ENCODE measurements around the gene PRR5. TPM values are rescaled to one million over a fixed set of nuclear protein-coding genes. Genes with fewer than 3 reads are reported as not detected.
"Not testable (repeated sequence)": the region's sequence is repeated elsewhere in the genome, so short reads cannot be mapped to it uniquely, and the experiment has no call there.

The PRR5 gene
- polyA plus RNA-seq, 3 donors = 33.5 to 36.1 (median 35.3) TPM

DNA sequence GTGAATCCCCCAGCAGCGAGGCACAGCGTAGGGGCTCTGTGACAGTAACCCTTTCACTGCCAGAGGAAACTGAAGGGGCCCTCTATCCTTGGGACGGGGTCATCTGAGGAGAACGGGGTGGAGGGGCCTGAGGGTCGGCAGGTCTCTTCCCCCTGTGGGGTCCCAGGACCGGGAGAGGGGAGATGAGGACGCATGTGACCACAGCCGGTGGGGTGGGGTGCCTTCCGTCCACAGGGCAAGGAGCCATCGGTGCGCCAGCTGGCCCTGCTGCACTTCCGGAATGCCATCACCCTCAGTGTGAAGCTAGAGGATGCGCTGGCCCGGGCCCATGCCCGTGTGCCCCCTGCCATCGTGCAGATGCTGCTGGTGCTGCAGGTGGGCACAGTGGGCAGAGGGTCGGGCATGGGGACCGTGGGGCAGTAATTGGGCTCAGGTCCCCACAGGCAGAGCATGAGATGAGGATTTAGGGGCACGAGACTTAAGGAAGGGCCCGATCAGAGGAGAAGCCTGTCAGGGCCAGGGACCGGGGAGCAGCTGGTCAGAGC, 30.1 kb downstream of the PRR5 start:
- no peak for DNase-seq

DNA sequence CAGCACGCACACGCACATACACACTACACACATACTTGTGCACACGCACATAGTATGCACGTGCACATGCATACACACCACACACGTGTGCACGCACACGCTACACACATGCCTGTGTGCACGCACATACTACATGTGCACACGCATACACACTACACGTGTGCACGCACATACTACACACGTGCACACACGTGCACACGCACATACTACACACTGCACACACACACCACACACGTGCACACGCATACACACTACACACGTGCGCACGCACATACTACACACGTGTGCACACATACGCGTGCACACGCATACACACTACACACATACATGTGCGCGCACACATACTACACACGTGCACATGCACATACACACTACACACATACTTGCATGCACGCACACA, 30.7 kb downstream of the PRR5 start:
- DNase-seq = no peak

DNA sequence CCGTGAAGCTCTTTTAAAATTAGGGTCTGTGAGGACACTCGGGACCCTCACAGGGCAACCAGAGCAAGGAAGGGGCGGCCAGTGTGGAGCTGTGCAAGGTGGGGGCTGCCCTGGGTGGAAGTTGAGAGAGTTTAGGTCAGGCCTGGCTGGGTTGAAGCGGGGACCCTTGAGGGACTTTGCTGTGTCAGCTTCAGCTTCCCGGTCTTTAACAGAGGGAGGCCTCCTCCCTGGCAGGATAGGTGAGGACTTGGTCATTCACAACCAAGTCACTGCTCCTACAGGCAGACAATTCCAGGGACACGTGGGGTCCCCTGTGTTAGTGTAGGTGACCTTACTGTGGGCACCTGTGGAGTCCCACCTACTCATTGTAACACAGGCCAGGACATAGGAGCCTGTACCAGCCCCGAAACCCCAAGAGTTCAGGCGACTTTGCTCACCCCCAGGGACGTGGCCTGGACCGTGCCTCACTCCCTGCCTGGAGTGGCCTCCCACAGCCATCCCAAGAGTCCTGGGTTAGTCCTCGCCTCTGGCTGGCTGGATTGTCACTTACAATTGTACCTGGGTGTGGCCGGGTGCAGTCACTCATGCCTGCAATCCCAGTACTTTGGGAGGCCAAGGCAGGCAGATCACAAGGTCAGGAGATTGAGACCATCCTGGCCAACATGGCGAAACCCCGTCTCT, 31.6 kb downstream of the PRR5 start:
- no peak for DNase-seq

DNA sequence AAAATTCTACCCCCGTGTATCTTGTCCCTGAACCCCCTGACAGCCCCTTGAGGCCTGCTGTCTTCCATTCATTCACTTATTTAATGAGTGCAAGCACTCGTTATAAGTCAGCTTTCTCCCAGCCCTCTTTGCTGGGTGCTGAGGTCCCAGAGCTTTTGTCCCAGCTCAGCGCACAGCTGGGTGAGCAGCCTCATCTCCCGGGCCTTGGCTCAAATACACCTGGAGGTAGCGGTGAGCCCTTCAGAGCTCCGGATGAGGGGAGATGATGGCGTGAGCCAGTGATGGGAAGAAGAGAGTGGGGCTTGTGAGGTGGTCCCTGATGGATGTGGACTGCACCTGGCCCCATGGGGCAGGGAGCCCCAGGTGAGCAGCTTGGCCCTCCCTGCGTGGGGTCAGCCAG, 32.3 kb downstream of the PRR5 start:
- no peak for DNase-seq

DNA sequence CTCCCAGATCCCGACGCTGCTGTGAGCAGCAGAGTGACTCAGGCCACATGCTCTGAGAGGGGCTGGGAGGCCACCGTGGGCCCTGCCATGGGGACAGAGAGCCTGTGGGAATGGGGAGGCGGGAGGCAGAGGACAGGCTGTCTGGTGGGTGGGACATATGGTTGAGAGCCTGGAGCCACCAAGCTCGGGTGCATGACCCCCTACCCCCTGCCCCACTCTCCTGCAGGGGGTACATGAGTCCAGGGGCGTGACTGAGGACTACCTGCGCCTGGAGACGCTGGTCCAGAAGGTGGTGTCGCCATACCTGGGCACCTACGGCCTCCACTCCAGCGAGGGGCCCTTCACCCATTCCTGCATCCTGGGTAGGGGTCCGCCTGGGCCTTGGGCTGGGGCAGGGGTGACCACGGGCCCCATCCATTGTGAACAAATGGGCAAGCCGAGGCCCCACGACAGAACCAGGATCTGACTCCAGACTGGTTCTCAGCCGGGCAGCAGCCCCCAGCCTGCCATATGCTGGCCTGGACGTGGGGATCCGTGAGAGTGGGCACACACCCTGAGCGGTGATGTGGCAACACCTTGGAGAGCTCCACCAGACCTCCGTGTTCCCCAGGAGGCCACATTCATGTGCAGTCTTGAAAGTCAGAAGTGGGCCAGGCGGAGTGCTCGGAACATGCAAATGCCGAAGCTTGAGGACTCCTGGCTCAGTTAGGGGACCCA, 33.0 kb downstream of the PRR5 start:
- no peak for DNase-seq

DNA sequence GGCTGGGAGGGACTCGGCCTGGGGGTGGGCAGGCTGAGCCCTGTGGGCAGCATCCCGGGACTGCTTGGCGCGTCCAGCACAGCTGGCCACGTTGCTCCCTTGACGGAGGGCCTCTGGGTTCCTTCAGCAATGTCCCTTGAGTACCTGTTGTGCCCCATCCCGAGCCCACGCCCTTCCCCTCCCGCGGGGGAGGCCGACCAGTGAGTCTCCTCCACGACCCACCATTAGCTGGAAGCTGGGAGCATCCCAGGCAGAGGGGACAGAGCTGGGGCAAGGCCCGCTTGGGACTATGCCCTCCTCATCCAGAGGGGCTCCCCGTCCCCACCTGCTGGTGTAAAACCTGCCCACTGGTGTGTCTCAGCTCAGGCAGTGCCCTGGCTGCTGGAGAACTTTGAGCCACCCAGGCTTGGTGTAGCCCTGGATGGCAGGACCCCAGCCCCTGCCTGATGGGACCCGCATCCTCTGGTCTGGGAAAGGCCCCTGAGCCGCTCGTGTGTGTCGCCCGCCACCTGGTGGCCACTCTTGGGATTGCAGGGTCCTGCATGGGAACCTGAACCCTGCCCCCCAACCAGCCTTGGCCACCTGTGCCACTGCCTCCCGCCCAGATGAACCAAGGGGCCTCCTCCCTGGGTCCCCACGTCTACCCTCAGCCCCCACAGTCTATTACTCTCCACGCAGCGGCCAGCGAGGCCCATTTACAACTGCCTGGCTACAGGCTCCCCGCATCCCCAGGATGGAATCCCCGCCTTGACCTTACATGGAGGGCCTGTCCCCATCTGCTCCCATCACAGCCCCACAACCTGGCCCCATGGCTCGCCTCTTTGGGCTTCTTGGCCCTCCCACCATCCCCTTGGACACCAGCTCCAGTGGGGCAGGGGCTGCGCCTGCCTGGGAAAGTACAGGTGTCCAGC, 33.8 kb downstream of the PRR5 start:
- no peak for DNase-seq

DNA sequence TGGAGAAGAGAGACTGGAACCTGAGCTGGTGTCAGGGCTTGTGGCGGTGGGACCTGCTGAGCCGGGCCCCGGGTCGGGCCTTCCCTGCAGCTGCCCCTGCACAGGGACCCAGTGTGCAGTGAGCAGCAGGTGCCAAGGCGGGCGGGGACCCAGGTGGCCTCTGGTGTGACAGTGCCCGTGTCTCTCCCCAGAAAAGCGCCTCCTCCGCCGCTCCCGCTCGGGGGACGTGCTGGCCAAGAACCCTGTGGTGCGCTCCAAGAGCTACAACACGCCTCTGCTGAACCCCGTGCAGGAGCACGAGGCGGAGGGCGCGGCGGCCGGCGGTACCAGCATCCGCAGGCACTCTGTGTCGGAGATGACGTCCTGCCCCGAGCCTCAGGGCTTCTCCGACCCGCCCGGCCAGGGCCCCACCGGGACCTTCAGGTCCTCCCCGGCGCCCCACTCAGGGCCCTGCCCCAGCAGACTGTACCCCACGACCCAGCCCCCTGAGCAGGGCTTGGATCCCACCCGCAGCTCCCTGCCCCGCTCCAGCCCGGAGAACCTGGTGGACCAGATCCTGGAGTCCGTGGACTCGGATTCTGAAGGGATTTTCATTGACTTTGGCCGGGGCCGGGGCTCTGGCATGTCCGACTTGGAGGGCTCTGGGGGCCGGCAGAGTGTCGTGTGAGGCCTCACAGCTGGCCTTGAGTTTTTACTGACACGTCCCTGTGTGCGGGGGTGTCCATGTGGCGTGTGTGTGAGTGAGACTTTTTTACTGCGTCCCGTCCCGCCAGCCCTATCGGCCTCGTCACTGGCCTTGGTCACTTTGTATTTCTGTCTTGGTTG, 34.8 kb downstream of the PRR5 start:
- DNase-seq = no peak

DNA sequence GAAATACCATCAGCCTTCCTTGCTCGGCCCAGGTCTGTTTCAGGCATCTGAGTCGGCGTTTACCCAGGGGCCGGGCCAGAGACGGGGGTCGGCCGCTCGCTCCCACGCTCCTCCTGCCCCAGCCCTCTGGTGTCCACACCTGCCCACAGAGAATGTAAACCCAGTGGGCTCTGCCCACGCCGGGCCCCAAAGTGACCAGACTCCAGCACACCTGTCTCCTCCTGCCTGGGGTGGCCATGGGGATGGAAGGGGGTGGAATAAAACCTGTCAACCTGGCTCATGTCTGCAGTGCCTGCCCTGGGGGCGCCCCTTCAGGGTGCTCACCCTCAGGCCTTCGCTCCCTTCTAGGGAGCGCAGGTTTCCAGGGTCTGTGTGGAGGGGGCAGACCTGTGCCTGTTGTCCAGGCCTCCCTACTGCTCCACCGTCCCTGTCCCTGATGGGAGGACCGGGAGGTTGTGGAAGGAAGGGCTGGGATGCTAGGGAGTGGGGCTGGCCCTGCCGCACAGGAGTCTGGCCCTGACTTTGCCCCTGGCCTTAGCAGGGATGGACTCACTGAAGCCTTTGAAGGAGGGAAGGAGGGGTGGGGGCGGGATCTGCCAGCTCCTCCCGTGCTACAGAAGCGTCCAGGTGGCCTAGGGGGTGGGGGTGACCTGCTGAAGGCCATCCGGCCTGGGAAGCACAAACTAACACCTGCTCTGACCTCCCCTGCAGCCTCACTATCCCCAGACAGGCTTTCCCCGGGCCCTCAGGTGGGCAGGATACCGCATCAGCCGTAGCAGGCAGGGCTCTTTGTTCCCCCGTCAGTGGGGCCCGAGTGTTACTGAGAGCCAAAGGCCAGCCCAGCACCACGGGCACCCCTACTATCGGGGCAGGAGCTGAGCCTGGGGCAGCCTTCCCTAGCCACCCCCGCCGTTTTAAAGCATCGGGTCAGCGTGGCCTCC, 35.7 kb downstream of the PRR5 start:
- DNase-seq = no peak

DNA sequence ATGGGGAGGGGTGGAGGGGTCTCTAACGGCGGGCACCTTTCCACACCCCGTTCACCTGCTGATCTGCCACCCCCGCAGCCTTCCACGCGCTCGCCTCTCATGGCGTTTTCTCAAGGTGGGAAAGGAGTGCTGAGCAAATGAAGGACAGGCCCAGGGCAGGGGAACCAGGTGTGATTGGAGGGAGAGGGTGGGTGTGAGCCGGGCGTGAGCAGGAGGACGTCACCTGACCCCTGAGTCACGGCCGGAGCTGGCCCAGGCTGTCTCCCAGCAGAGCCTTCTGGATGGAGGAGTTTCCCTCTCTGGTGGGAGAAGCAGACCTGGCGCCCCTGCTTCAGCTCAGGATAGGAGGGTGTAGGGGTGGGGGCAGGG, 36.3 kb downstream of the PRR5 start:
- no peak for DNase-seq

DNA sequence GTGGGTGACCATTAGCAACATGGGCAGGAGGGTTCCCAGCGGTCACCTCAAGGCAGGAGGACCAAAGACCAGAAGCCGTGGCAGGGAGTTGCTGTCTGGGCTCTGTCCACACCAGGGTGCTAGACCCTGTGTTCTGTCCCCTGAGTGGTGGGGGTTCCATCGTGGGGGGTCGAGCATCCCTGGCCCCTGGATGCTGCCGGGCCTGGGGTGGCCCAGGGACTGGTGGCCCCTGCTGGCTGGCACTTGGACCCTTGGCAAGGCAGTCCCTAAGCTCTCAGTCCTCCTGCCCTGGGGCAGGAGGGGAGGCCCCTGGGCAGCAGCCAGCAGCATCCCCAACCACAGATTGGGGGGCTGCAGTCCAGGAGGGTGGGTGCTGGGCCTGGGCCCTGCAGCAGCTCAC, 37.0 kb downstream of the PRR5 start:
- DNase-seq = no peak

DNA sequence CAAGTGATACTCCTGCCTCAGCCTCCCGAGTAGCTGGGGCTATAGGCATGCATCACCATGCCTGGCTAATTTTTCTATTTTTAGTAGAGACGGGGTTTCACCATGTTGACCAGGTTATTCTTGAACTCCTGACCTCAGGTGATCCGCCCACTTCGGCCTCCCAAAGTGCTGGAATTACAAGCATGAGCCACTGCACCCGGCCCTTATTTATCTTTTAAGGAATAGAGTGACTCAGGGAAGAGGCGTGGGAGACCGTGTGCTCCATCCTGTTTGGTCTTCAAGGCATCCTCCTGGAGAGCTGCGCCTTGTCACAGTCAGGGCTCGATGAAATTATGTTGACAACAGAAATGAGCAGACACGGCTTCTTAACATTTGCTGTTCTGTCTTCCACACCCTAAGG, 37.7 kb downstream of the PRR5 start:
- not testable (repeated sequence) for DNase-seq

DNA sequence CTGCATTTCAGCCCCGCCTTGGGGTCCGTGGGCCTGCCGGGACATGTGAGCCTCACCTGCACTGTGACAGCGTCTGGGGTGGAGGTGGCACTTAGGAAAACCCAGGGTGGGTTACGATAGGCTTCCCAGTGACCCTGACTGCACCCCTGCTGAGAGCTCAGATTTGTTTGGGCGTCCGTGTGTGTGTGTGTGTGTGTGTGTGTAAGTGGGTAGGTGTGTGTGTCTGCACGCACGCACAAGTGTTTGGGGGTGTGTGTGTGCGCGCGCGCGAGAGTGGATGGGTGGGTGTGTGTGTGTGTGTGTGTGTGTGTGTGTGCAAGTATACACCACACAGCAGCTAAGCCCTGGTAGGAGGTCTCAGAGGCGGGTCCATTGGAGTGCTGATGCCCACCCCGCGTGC, 38.3 kb downstream of the PRR5 start:
- no peak for DNase-seq

DNA sequence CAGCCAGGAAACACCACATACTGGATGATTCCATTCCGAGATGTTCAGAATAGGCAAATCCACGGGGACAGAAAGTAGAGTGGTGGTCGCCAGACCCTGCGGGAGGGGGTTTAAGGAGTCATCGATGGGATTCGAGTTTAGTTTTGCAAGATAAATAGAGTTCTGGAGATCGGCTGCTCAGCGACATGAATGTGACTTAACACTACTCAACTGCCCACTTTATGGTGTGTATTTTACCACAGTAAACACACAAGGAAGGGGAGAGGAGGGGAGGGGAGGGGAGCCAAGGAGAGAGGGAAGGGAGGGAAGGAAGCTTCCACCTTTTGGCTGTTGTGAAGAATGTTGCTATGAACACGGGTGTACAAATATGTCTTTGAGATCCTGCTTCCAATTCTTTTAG, 39.9 kb downstream of the PRR5 start:
- no peak for DNase-seq

DNA sequence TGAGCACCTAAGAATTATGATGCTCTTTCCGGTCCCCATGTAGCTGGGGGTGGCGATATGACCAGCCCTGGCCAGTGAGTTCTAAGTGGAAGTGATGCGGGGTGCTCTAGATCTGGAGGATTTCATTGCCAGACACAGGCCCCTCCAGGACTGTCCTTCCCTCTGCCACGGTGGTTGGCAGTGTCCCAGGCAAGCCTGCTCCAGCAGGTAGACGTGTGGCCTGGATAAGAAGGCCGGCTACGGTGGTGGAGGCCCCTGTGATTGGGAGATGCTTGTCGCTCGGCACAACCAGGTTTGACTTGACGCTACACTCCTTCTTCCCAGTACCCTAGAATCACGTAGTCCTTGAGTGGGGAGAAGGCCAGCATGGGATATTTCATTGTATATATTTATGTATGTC, 41.2 kb downstream of the PRR5 start:
- no peak for DNase-seq

DNA sequence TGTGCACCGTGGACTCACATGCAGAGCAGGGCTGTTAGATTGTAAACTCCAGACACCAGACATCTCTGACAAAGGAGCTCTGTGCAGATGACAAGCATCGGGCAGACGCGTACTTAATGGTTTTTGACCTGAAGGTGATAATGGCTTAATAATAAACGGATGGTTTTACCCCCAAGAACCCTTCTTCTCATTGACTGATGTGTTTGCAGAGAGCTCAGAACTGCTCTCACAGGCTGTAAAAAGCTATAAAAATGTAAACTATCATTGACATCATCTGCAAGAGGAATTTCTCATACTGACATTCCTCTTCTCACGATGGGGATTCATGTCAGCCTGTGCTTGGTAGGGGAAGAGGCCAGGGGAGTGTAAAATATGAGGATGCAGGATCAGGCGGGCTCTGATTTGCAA, 41.8 kb downstream of the PRR5 start:
- DNase-seq = no peak

DNA sequence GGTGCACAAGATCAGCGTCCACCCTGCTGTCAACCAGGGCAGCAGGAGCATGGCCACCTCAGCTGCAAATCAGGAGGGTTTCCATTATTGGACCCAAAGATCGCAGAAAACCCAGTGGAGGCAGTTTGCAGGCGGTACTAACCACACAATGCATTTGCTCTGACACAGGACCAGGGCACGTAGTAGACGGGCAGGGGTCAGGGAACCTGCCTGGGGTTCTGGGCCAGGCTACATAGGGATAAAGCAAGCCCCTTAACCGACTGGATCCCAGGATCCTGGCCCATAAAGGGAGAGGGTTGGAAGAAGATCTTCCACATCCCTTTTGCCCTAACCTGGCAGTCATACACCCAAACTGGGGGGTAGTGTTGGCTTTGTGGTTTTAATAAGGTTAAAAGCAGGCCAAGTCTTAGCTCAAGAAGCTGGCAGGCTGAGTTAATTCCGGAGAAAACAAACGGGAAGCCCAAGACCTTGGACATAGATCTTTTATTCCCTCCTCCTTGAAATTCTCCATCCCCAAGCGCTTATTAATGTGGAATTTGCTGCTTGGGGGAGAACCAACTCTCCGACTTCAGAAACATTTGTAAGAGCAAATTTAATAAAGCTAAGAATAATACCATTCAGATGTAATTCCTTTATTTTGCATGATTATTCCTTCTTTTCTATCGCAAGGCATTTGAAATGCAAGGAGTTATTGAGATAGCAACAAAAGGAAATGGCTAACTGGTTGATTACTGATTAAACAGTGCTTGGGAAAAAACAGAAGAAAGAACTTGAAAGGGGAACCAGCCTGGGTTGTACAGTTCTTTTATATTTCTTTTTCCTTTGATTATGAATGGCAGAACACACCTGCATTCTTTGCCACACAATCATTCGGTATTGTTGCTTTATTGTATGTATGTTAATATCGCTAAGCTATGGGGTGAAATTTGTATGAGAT, 44.1 kb downstream of the PRR5 start:
- no peak for DNase-seq

DNA sequence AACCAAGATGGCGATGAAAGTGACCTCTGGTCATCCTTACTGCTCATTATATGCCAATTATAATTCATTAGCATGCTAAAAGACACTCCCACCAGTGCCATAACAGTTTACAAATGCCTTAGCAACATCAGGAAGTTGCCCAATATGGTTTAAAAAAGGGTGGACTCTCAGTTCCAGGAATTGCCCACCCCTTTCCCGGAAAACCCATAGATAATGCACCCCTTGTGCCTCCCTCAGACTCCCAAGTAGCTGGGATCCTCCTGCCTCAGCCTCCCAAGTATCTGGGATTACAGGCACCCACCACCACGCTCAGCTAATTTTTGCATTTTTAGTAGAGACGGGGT, 45.8 kb downstream of the PRR5 start:
- not testable (repeated sequence) for DNase-seq

DNA sequence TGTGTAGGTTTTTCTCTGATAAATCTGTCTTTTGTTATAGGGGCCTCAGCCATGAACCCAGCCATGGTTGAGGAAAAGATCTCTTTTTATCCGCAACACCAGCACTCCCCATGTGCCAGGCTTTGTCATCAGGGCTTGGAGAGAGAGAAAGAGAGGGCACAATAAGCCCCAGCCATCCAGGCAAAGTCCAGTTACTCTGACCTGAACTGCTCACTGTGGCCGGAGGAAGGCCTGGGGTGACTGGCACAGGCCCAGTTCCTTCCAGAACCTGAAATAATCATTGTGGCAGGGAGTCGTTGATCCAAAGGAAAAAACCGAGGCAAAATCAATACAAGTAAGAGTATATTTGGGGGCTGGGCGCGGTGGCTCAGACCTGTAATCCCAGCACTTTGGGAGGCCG, 46.5 kb downstream of the PRR5 start:
- no peak for DNase-seq

DNA sequence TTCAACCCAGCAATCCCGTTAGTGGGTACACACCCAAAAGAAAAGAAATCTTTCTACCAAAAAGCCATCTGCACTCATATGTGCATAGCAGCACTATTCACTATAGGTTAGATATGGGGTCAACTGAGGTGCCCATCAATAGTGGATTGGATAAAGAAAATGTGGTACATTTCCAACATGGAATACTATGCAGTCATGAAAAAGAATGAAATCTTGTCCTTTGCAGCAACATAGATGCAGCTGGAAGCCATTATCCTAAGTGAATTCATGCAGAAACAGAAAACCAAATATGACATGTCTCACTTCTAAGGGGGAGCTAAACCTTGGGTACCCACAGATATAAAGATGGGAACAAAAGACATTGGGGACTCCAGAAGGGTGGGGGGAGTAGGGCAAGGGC, 48.5 kb downstream of the PRR5 start:
- DNase-seq = no peak
